DND-41 (cell line): ENCODE measurements around the gene IRX2.

Experiments
- ATAC-seq: fragments of 200-7000 bp; cut with Tn5 transposase; 3 replicates; pipeline ENCODE4 v1.9.1; 2021; ENCODE audit warnings: low read depth; ENCODE audit not compliant: insufficient read depth
- DNase-seq: peaks from one replicate; pipeline ENCODE4 v3.0.0-alpha.2; 2020
- H2AFZ ChIP-seq: 2 replicates; pipeline ENCODE4 v1.6.0; 2012; ENCODE audit warnings: low read depth, low read length
- H3K27ac ChIP-seq: 2 replicates; pipeline ENCODE4 v1.5.1; 2012; ENCODE audit warnings: low read length, inconsistent platforms
- H3K27me3 ChIP-seq: fragments of 200-600 bp; sonication (generic); 2 replicates; pipeline ENCODE4 v1.6.0; 2012; ENCODE audit warnings: low read length, mild to moderate bottlenecking, inconsistent platforms; ENCODE audit not compliant: insufficient read depth, poor library complexity
- H3K36me3 ChIP-seq: 2 replicates; pipeline ENCODE4 v1.5.1; 2012; ENCODE audit warnings: low read length, inconsistent platforms; ENCODE audit not compliant: insufficient read depth
- H3K4me1 ChIP-seq: 2 replicates; pipeline ENCODE4 v1.5.1; 2012; ENCODE audit warnings: mild to moderate bottlenecking, low read length; ENCODE audit not compliant: insufficient read depth
- H3K4me2 ChIP-seq: 2 replicates; pipeline ENCODE4 v1.6.0; 2012; ENCODE audit warnings: mild to moderate bottlenecking, moderate library complexity, low read length, inconsistent platforms; ENCODE audit not compliant: insufficient read depth
- H3K4me3 ChIP-seq, 2 experiments: fragments of 200-600 bp in 1 of 2; shearing (Covaris generic) in 1 of 2; 2 replicates each; pipeline ENCODE4 v1.5.1; 2012 to 2016; ENCODE audit warnings: inconsistent platforms in 2 of 2, low read length in 2 of 2, mild to moderate bottlenecking in 2 of 2, low read depth in 1 of 2, moderate library complexity in 1 of 2
- H3K79me2 ChIP-seq: 2 replicates; pipeline ENCODE4 v1.6.0; 2012; ENCODE audit warnings: low read length, inconsistent platforms; ENCODE audit not compliant: insufficient read depth
- H3K9ac ChIP-seq: 2 replicates; pipeline ENCODE4 v1.6.0; 2012; ENCODE audit warnings: low read depth, mild to moderate bottlenecking, inconsistent platforms, low read length, moderate library complexity
- H3K9me3 ChIP-seq: 2 replicates; pipeline ENCODE4 v1.5.1; 2012; ENCODE audit warnings: low read length, moderate library complexity, mild to moderate bottlenecking, inconsistent platforms; ENCODE audit not compliant: insufficient read depth, severe bottlenecking
- H4K20me1 ChIP-seq: 2 replicates; pipeline ENCODE4 v1.6.0; 2012; ENCODE audit warnings: low read length; ENCODE audit not compliant: insufficient read depth
- CTCF ChIP-seq: IDR thresholded peaks from 2 replicates; pipeline ENCODE4 v1.5.1; 2012; ENCODE audit warnings: borderline replicate concordance, low read length, moderate library complexity, mild to moderate bottlenecking; ENCODE audit not compliant: poor library complexity, severe bottlenecking; ENCODE audit errors: extremely low read depth
- EZH2 ChIP-seq: IDR thresholded peaks from 3 replicates; pipeline ENCODE4 v1.6.1; 2012; ENCODE audit warnings: borderline replicate concordance, low read depth, mild to moderate bottlenecking, moderate library complexity, low read length, inconsistent platforms; ENCODE audit not compliant: severe bottlenecking

The IRX2 gene

GRCh38 chr5:2704806-2705645 lies 46.5 kb downstream of the IRX2 start:
- no peak for TF ChIP-seq EZH2
- no peak for TF ChIP-seq CTCF
- no peak for DNase-seq

GRCh38 chr5:2704111-2704510 lies 47.4 kb downstream of the IRX2 start:
- no peak for ATAC-seq
- TF ChIP-seq CTCF (no peak), EZH2 (no peak)
- no peaks in the 10 kb centered on the region for H3K27me3 ChIP-seq

More at GRCh38 chr5:2704806-2705645, 46.5 kb downstream of the IRX2 start:
- ATAC-seq = no peak
- no peak overlapping the region for H3K9ac ChIP-seq
- H3K9me3 ChIP-seq = no peaks in the 10 kb centered on the region
- H3K4me3 ChIP-seq = no peak overlapping the region
- no peaks in the 10 kb centered on the region for H3K4me1 ChIP-seq
- no peak overlapping the region for H2AFZ ChIP-seq
- H3K36me3 ChIP-seq = no peaks in the 10 kb centered on the region
- no peaks in the 10 kb centered on the region for H3K79me2 ChIP-seq
- H3K4me2 ChIP-seq = no peak overlapping the region
- H3K27ac ChIP-seq = no peak overlapping the region
- H4K20me1 ChIP-seq = no peaks in the 10 kb centered on the region
- no peaks in the 10 kb centered on the region for H3K27me3 ChIP-seq

GRCh38 chr5:2703615-2704014 lies 47.9 kb downstream of the IRX2 start:
- Histone ChIP-seq H3K4me1 (no peaks in the 10 kb centered on the region), H3K27me3 (no peaks in the 10 kb centered on the region), H3K36me3 (no peaks in the 10 kb centered on the region), H3K9ac (no peak overlapping the region), H3K9me3 (no peaks in the 10 kb centered on the region), H2AFZ (no peak overlapping the region), H3K27ac (no peak overlapping the region), H3K4me2 (no peak overlapping the region), H3K4me3 (no peak overlapping the region), H3K79me2 (no peaks in the 10 kb centered on the region), H4K20me1 (no peaks in the 10 kb centered on the region)
- ATAC-seq (no peak), DNase-seq (no peak)
- no peak for TF ChIP-seq CTCF
- no peak for TF ChIP-seq EZH2

More at GRCh38 chr5:2704111-2704510, 47.4 kb downstream of the IRX2 start:
- Histone ChIP-seq H3K9me3 (no peaks in the 10 kb centered on the region), H3K9ac (no peak overlapping the region), H3K27ac (no peak overlapping the region), H3K4me1 (no peaks in the 10 kb centered on the region), H2AFZ (no peak overlapping the region), H3K79me2 (no peaks in the 10 kb centered on the region), H3K36me3 (no peaks in the 10 kb centered on the region), H3K4me2 (no peak overlapping the region), H3K4me3 (no peak overlapping the region), H4K20me1 (no peaks in the 10 kb centered on the region)
- DNase-seq = no peak
